ENCODE data around the gene CDH23.

DNA sequence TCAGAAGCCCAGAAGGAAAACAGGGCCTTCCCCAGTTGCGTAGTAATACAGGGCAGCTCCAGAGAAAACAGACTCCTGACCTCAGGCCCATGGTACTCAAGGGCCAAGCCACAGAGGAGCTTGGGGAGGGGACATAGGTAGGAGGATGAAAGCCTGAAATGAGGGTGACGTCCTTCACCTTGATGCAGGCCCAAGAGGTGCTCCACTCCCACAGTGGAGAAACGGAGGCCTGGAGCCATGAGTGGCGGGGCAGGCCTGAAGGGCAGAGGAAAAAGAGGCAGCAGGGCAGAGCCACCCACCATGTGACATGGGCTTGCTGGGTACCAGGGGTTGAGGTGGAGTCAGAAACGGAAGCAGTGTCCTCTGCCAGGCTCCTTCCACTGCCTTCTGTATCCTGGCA, 239.9 kb downstream of the CDH23 start:
- TF ChIP-seq KAT7 (CRISPR knock-in tag; IDR thresholded peaks at IDR 0.05; ENCODE audit: borderline replicate concordance), result no peak
- TF ChIP-seq ZNF416 (CRISPR knock-in tag; IDR thresholded peaks at IDR 0.05), result no peak
- TF ChIP-seq, protein P1, sequence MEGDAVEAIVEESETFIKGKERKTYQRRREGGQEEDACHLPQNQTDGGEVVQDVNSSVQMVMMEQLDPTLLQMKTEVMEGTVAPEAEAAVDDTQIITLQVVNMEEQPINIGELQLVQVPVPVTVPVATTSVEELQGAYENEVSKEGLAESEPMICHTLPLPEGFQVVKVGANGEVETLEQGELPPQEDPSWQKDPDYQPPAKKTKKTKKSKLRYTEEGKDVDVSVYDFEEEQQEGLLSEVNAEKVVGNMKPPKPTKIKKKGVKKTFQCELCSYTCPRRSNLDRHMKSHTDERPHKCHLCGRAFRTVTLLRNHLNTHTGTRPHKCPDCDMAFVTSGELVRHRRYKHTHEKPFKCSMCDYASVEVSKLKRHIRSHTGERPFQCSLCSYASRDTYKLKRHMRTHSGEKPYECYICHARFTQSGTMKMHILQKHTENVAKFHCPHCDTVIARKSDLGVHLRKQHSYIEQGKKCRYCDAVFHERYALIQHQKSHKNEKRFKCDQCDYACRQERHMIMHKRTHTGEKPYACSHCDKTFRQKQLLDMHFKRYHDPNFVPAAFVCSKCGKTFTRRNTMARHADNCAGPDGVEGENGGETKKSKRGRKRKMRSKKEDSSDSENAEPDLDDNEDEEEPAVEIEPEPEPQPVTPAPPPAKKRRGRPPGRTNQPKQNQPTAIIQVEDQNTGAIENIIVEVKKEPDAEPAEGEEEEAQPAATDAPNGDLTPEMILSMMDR (IDR thresholded peaks at IDR 0.05), result no peak
- TF ChIP-seq, protein P2, sequence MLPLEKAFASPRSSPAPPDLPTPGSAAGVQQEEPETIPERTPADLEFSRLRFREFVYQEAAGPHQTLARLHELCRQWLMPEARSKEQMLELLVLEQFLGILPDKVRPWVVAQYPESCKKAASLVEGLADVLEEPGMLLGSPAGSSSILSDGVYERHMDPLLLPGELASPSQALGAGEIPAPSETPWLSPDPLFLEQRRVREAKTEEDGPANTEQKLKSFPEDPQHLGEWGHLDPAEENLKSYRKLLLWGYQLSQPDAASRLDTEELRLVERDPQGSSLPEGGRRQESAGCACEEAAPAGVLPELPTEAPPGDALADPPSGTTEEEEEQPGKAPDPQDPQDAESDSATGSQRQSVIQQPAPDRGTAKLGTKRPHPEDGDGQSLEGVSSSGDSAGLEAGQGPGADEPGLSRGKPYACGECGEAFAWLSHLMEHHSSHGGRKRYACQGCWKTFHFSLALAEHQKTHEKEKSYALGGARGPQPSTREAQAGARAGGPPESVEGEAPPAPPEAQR (CRISPR knock-in tag; IDR thresholded peaks at IDR 0.05), result no peak
- no peak for TF ChIP-seq TCF7 (CRISPR knock-in tag; IDR thresholded peaks at IDR 0.05; ENCODE audit: low read depth)
- TF ChIP-seq, protein P3, sequence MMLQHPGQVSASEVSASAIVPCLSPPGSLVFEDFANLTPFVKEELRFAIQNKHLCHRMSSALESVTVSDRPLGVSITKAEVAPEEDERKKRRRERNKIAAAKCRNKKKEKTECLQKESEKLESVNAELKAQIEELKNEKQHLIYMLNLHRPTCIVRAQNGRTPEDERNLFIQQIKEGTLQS (CRISPR knock-in tag; conservative IDR thresholded peaks at IDR 0.05), result no peak
- TF ChIP-seq, protein P4, sequence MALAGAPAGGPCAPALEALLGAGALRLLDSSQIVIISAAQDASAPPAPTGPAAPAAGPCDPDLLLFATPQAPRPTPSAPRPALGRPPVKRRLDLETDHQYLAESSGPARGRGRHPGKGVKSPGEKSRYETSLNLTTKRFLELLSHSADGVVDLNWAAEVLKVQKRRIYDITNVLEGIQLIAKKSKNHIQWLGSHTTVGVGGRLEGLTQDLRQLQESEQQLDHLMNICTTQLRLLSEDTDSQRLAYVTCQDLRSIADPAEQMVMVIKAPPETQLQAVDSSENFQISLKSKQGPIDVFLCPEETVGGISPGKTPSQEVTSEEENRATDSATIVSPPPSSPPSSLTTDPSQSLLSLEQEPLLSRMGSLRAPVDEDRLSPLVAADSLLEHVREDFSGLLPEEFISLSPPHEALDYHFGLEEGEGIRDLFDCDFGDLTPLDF (CRISPR knock-in tag; IDR thresholded peaks at IDR 0.05), result no peak
- no peak for TF ChIP-seq ZNF317 (CRISPR knock-in tag; IDR thresholded peaks at IDR 0.05; ENCODE audit: borderline replicate concordance, low read depth)
- TF ChIP-seq NR3C1 (CRISPR knock-in tag; conservative IDR thresholded peaks at IDR 0.05; ENCODE audit: low read depth), result no peak

Measured in WTC11 (cell line).